Activated CD4-positive, alpha-beta T cell treated with anti-CD3 and anti-CD28 coated beads, Interleukin-2, amount 50 U/mL, for 4 hours (primary cell): Measurements from ENCODE around the gene NEU1.

Experiments used
- DNase-seq, 2 experiments: peaks; one replicate each; pipeline ENCODE4 v3.0.0-alpha.2; 2020

Gene NEU1

GRCh38 chr6:31892821-31893220 is 30.2 kb upstream of the NEU1 start:
- DNase-seq = no peak

GRCh38 chr6:31889331-31889972 is 26.8 kb upstream of the NEU1 start:
- DNase-seq = no peak

- DNase-seq = peak; percentile 53
Measured at GRCh38 chr6:31888276-31889258, 25.9 kb upstream of the NEU1 start.

GRCh38 chr6:31887173-31888007 is 24.8 kb upstream of the NEU1 start:
- DNase-seq = no peak

GRCh38 chr6:31886541-31886991 is 23.9 kb upstream of the NEU1 start:
- no peak for DNase-seq

- DNase-seq = no peak
Measured at GRCh38 chr6:31884528-31885035, 22.0 kb upstream of the NEU1 start.

GRCh38 chr6:31883676-31884075 is 21.1 kb upstream of the NEU1 start:
- DNase-seq = no peak

- DNase-seq = no peak
Measured at GRCh38 chr6:31882344-31882743, 19.7 kb upstream of the NEU1 start.

- DNase-seq = no peak
Measured at GRCh38 chr6:31881136-31881859, 18.7 kb upstream of the NEU1 start.

GRCh38 chr6:31880616-31881015 is 18.0 kb upstream of the NEU1 start:
- DNase-seq = no peak

GRCh38 chr6:31879901-31880300 is 17.3 kb upstream of the NEU1 start:
- no peak for DNase-seq

GRCh38 chr6:31879143-31879542 is 16.5 kb upstream of the NEU1 start:
- DNase-seq = no peak

- no peak for DNase-seq
Measured at GRCh38 chr6:31878726-31879125, 16.1 kb upstream of the NEU1 start, which contains the start of gene SLC44A4. TSS of gene SLC44A4 (minus strand) at chr6:31878997. CDS start at chr6:31878980, 17 bp downstream.

- no peak for DNase-seq
Measured at GRCh38 chr6:31878222-31878621, 15.6 kb upstream of the NEU1 start.

- no peak for DNase-seq
Measured at GRCh38 chr6:31877651-31878161, 15.1 kb upstream of the NEU1 start.

- DNase-seq = no peak
Measured at GRCh38 chr6:31877125-31877650, 14.6 kb upstream of the NEU1 start.

- DNase-seq = no peak
Measured at GRCh38 chr6:31876357-31876756, 13.7 kb upstream of the NEU1 start.

GRCh38 chr6:31875877-31876276 is 13.3 kb upstream of the NEU1 start:
- no peak for DNase-seq

GRCh38 chr6:31874836-31875572 is 12.4 kb upstream of the NEU1 start:
- DNase-seq = no peak

GRCh38 chr6:31874084-31874670 is 11.6 kb upstream of the NEU1 start:
- DNase-seq = no peak
